Measurements from ENCODE around the gene THSD7A. TPM values are rescaled to one million over a fixed set of nuclear protein-coding genes. Genes with fewer than 3 reads are reported as not detected.

Gene THSD7A
- total RNA-seq, 1 experiment from 2014 or later = 0.64 TPM

DNA sequence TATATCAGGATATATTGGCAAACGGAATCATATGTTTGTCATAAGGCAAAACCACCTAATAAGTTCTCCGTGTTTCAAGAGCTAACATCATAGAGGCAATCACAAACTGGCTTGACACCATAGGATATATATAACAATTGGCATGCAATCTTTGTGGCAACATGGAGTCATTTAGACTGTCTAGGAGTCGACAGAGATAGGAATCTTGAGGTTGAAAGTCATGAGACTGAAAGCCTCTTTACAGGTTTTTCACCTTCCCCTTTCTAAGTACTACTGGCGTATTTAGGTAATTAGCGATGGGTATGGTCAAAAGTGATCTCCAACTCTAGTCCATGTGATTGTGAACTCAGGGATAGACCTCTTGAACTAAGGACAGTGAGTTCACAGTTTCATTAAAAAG, 63.7 kb downstream of the THSD7A start:
- ChIA-PET POLR2A (ENCODE audit: low non-redundant PET) (no interaction called here), CTCF (no interaction called here)
- TF ChIP-seq EZH2 (IDR thresholded peaks at IDR 0.05; ENCODE audit: borderline replicate concordance, low read depth, low read length, poor library complexity, severe bottlenecking) (no peak), CTCF (conservative IDR thresholded peaks at IDR 0.05; ENCODE audit: low read depth, low read length) (no peak)
- no peak overlapping the region for H3K27ac ChIP-seq (ENCODE audit: low read depth, low read length, poor library complexity, severe bottlenecking)
- no peaks in the 10 kb centered on the region for H3K9me3 ChIP-seq (ENCODE audit: low read depth, low read length, poor library complexity, severe bottlenecking)
- no peak overlapping the region for H3K4me3 ChIP-seq (ENCODE audit: low read depth, low read length, poor library complexity, severe bottlenecking)
- intact Hi-C loops (cut with micrococcal nuclease; ENCODE audit: unreplicated experiment) = no loop called here
- H3K27me3 ChIP-seq (replicated peaks; ENCODE audit: insufficient read depth, low read depth, low read length, poor library complexity) = no peaks in the 10 kb centered on the region
- DNase-seq (ENCODE audit: low spot score) = no peak
- no peaks in the 10 kb centered on the region for H3K36me3 ChIP-seq (ENCODE audit: insufficient read depth, low read length, poor library complexity, severe bottlenecking)
- BruUV-seq (replicated peaks) = no TSS peak
- H3K4me1 ChIP-seq (ENCODE audit: insufficient read depth, low read length, poor library complexity, severe bottlenecking) = no peaks in the 10 kb centered on the region

- no TSS peak for BruUV-seq (replicated peaks)
- intact Hi-C loops (cut with micrococcal nuclease; ENCODE audit: unreplicated experiment) = no loop called here
- DNase-seq (ENCODE audit: low spot score) = no peak
- Histone ChIP-seq H3K9me3 (ENCODE audit: low read depth, low read length, poor library complexity, severe bottlenecking) (no peaks in the 10 kb centered on the region), H3K27me3 (replicated peaks; ENCODE audit: insufficient read depth, low read depth, low read length, poor library complexity) (no peaks in the 10 kb centered on the region), H3K36me3 (ENCODE audit: insufficient read depth, low read length, poor library complexity, severe bottlenecking) (no peaks in the 10 kb centered on the region), H3K27ac (ENCODE audit: low read depth, low read length, poor library complexity, severe bottlenecking) (no peak overlapping the region), H3K4me1 (ENCODE audit: insufficient read depth, low read length, poor library complexity, severe bottlenecking) (no peaks in the 10 kb centered on the region), H3K4me3 (ENCODE audit: low read depth, low read length, poor library complexity, severe bottlenecking) (no peak overlapping the region)
- POLR2A ChIA-PET (ENCODE audit: low non-redundant PET) = no interaction called here
- TF ChIP-seq CTCF (conservative IDR thresholded peaks at IDR 0.05; ENCODE audit: low read depth, low read length) = no peak
- no peak for TF ChIP-seq EZH2 (IDR thresholded peaks at IDR 0.05; ENCODE audit: borderline replicate concordance, low read depth, low read length, poor library complexity, severe bottlenecking)
- CTCF ChIA-PET = no interaction called here
These were observed 64.8 kb downstream of the THSD7A start for GRCh38 chr7:11767148-11767547.

- intact Hi-C loops (cut with micrococcal nuclease; ENCODE audit: unreplicated experiment) = no loop called here
- Histone ChIP-seq H3K9me3 (ENCODE audit: low read depth, low read length, poor library complexity, severe bottlenecking) (no peaks in the 10 kb centered on the region), H3K4me1 (ENCODE audit: insufficient read depth, low read length, poor library complexity, severe bottlenecking) (no peaks in the 10 kb centered on the region), H3K4me3 (ENCODE audit: low read depth, low read length, poor library complexity, severe bottlenecking) (no peak overlapping the region), H3K27me3 (replicated peaks; ENCODE audit: insufficient read depth, low read depth, low read length, poor library complexity) (no peaks in the 10 kb centered on the region), H3K27ac (ENCODE audit: low read depth, low read length, poor library complexity, severe bottlenecking) (no peak overlapping the region), H3K36me3 (ENCODE audit: insufficient read depth, low read length, poor library complexity, severe bottlenecking) (no peaks in the 10 kb centered on the region)
- no TSS peak for BruUV-seq (replicated peaks)
- POLR2A ChIA-PET (ENCODE audit: low non-redundant PET) = interaction anchor here (0.8 kb wide), 1 partner anchor 94 kb away, joined by 4 read pairs; no protein-coding TSS in a partner anchor
- CTCF ChIA-PET = no interaction called here
- peak; percentile 70 for DNase-seq (ENCODE audit: low spot score)
- TF ChIP-seq CTCF (conservative IDR thresholded peaks at IDR 0.05; ENCODE audit: low read depth, low read length) (no peak), EZH2 (IDR thresholded peaks at IDR 0.05; ENCODE audit: borderline replicate concordance, low read depth, low read length, poor library complexity, severe bottlenecking) (no peak)
These were observed 71.6 kb downstream of the THSD7A start for GRCh38 chr7:11760372-11760771.
